Fibroblast of lung (primary cell): ENCODE results near the gene HERC2.
"Not testable (repeated sequence)": the region's sequence is repeated elsewhere in the genome, so short reads cannot be mapped to it uniquely, and the experiment has no call there.

Source experiments
- EZH2 ChIP-seq: IDR thresholded peaks from 2 replicates; pipeline ENCODE4 v1.5.1; 2012; ENCODE audit warnings: low read length, control low read depth, mild to moderate bottlenecking; ENCODE audit errors: missing control alignments
- TF ChIP-seq, protein P1 (sequence below), 2 donors: IDR thresholded peaks in 1 of 2; conservative IDR thresholded peaks in 1 of 2; 1 replicate in 1 of 2; 2 replicates in 1 of 2; pipeline ENCODE4 v1.5.1; 2011 to 2012; ENCODE audit warnings: low read length in 2 of 2, control low read depth in 1 of 2, inconsistent platforms in 1 of 2, low read depth in 1 of 2, mild to moderate bottlenecking in 1 of 2

DNA sequence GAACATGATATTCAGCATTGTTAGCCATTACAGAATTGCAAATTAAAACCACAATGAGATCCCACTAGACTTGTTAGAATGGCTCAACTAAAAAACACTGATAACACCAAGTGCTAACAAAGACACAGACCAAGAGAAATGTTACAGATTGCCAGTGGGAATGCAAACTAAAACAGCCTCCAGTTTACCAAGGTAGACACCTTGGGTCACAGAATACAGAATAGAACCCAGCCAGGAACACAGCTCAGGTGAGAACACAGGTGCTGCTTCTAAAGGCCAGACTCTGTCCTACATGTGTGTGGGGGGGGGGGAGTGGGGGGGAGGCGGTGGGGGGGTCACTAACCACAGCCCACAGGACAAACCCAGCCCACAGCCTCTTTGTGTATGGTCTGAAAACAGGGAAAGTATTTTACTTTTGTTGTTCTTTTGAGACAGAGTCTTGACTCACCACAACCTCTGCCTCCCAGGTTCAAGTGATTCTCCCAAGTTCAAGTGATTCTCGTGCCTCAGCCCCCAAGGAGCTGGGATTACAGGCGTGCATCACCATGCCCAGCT is 26.9 kb downstream of the HERC2 start:
- TF ChIP-seq, protein P1, sequence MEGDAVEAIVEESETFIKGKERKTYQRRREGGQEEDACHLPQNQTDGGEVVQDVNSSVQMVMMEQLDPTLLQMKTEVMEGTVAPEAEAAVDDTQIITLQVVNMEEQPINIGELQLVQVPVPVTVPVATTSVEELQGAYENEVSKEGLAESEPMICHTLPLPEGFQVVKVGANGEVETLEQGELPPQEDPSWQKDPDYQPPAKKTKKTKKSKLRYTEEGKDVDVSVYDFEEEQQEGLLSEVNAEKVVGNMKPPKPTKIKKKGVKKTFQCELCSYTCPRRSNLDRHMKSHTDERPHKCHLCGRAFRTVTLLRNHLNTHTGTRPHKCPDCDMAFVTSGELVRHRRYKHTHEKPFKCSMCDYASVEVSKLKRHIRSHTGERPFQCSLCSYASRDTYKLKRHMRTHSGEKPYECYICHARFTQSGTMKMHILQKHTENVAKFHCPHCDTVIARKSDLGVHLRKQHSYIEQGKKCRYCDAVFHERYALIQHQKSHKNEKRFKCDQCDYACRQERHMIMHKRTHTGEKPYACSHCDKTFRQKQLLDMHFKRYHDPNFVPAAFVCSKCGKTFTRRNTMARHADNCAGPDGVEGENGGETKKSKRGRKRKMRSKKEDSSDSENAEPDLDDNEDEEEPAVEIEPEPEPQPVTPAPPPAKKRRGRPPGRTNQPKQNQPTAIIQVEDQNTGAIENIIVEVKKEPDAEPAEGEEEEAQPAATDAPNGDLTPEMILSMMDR (conservative IDR thresholded peaks at IDR 0.05 in 1 of 2, IDR thresholded peaks at IDR 0.05 in 1 of 2; ENCODE audit: low read depth in 1 of 2, low read length in 2 of 2): not testable (repeated sequence)
- not testable (repeated sequence) for TF ChIP-seq EZH2
